Stomach (tissue), 4 donors: ENCODE measurements around the gene KRT6B.
"Not testable (repeated sequence)": the region's sequence is repeated elsewhere in the genome, so short reads cannot be mapped to it uniquely, and the experiment has no call there.

Experiments
- CTCF ChIP-seq, 7 experiments: fragments of 450-650 bp in 4 of 7; fragments of 200-600 bp in 3 of 7; sonication (generic) in 3 of 7; IDR thresholded peaks; one replicate each; pipeline ENCODE4 v1.5.1; 2016 to 2019; ENCODE audit warnings: antibody characterized with exemption in 7 of 7, control low read depth in 2 of 7, mild to moderate bottlenecking in 1 of 7
- POLR2A ChIP-seq, 4 donors: fragments of 450-650 bp; IDR thresholded peaks; one replicate each; pipeline ENCODE4 v1.6.1; 2016; ENCODE audit warnings: antibody characterized with exemption in 4 of 4, control low read depth in 2 of 4, mild to moderate bottlenecking in 1 of 4, moderate library complexity in 1 of 4

- TF ChIP-seq CTCF, POLR2A (IDR thresholded peaks at IDR 0.05): not testable (repeated sequence)
These were observed 40.5 kb upstream of the KRT6B start for GRCh38 chr12:52492405-52492804.
